Neural cell (in vitro differentiated cells): Measurements from ENCODE around the gene SUGCT. TPM values are rescaled to one million over a fixed set of nuclear protein-coding genes. Genes with fewer than 3 reads are reported as not detected.

ENCODE experiments used
- H2AFZ ChIP-seq: fragments of 200-600, 300-800 bp; sonication (generic), shearing (Covaris generic); 2 replicates; pipeline ENCODE4 v1.6.0; 2014; ENCODE audit warnings: low read depth, mild to moderate bottlenecking, antibody characterized with exemption, low read length, moderate library complexity
- H3F3A ChIP-seq: fragments of 200-600 bp; shearing (Covaris generic); 2 replicates; pipeline ENCODE4 v1.6.1; 2016; ENCODE audit warnings: mild to moderate bottlenecking, moderate library complexity, mixed read lengths, antibody characterized with exemption, low read length; ENCODE audit not compliant: insufficient read depth, poor library complexity, severe bottlenecking
- H3K27ac ChIP-seq: fragments of 200-600, 300-800 bp; sonication (generic), shearing (Covaris generic); 2 replicates; pipeline ENCODE4 v1.5.1; 2014; ENCODE audit warnings: mild to moderate bottlenecking, low read length, moderate library complexity
- H3K27me3 ChIP-seq: fragments of 300-800, 200-600 bp; sonication (generic), shearing (Covaris generic); 2 replicates; pipeline ENCODE4 v1.6.0; 2014; ENCODE audit warnings: mild to moderate bottlenecking, low read depth, low read length, moderate library complexity; ENCODE audit not compliant: insufficient read depth
- H3K36me3 ChIP-seq: fragments of 300-800, 200-600 bp; sonication (generic), shearing (Covaris generic); 2 replicates; pipeline ENCODE4 v1.5.1; 2014; ENCODE audit warnings: mild to moderate bottlenecking, antibody characterized with exemption, low read length, moderate library complexity; ENCODE audit not compliant: insufficient read depth
- H3K4me2 ChIP-seq: fragments of 300-800, 200-600 bp; sonication (generic), shearing (Covaris generic); 2 replicates; pipeline ENCODE4 v1.6.0; 2014; ENCODE audit warnings: mild to moderate bottlenecking, low read length
- H3K4me3 ChIP-seq: fragments of 300-800, 200-600 bp; sonication (generic), shearing (Covaris generic); 2 replicates; pipeline ENCODE4 v1.5.1; 2014; ENCODE audit warnings: mild to moderate bottlenecking, low read length, moderate library complexity
- H3K79me2 ChIP-seq: fragments of 200-600 bp; shearing (Covaris generic); replicated peaks from 2 replicates; pipeline ENCODE4 v1.6.0; 2014; ENCODE audit warnings: mild to moderate bottlenecking, low read length, moderate library complexity; ENCODE audit not compliant: insufficient read depth
- H3K9ac ChIP-seq: fragments of 300-800, 200-600 bp; sonication (generic), shearing (Covaris generic); 2 replicates; pipeline ENCODE4 v1.6.1; 2016; ENCODE audit warnings: mild to moderate bottlenecking, low read length, mixed read lengths
- H3K9me2 ChIP-seq: fragments of 200-600 bp; shearing (Covaris generic); 2 replicates; pipeline ENCODE4 v1.6.1; 2016; ENCODE audit warnings: mild to moderate bottlenecking, low read length, mixed read lengths; ENCODE audit not compliant: insufficient read depth
- H3K9me3 ChIP-seq: fragments of 200-600, 300-800 bp; sonication (generic), shearing (Covaris generic); 2 replicates; pipeline ENCODE4 v1.6.1; 2016; ENCODE audit warnings: mild to moderate bottlenecking, mixed run types, low read length, moderate library complexity, mixed read lengths
- H4K20me1 ChIP-seq: fragments of 200-600 bp; shearing (Covaris generic); 2 replicates; pipeline ENCODE4 v1.6.1; 2016; ENCODE audit warnings: mild to moderate bottlenecking, mixed run types; ENCODE audit not compliant: insufficient read depth
- EP300 ChIP-seq: fragments of 450-650 bp; conservative IDR thresholded peaks from 2 replicates; pipeline ENCODE4 v1.6.1; 2014; ENCODE audit warnings: antibody characterized with exemption, mild to moderate bottlenecking, moderate library complexity; ENCODE audit not compliant: poor library complexity, severe bottlenecking
- EZH2 ChIP-seq: fragments of 200-600, 300-800 bp; shearing (Covaris generic), sonication (generic); IDR thresholded peaks from 2 replicates; pipeline ENCODE4 v1.6.1; 2014; ENCODE audit warnings: antibody characterized with exemption, low read length, borderline replicate concordance, mild to moderate bottlenecking; ENCODE audit not compliant: insufficient read depth, poor library complexity, severe bottlenecking
- MXI1 ChIP-seq: fragments of 450-650 bp; conservative IDR thresholded peaks from 2 replicates; pipeline ENCODE4 v1.6.1; 2014; ENCODE audit warnings: antibody characterized with exemption, mild to moderate bottlenecking; ENCODE audit not compliant: poor library complexity, severe bottlenecking
- POLR2AphosphoS5 ChIP-seq: IDR thresholded peaks from 2 replicates; pipeline ENCODE4 v1.6.1; 2012
- RAD21 ChIP-seq: fragments of 450-650 bp; conservative IDR thresholded peaks from 2 replicates; pipeline ENCODE4 v1.6.1; 2014; ENCODE audit warnings: antibody characterized with exemption, mild to moderate bottlenecking, moderate library complexity
- REST ChIP-seq: IDR thresholded peaks from 2 replicates; pipeline ENCODE4 v1.6.1; 2012; ENCODE audit warnings: borderline replicate concordance
- SMC3 ChIP-seq: fragments of 450-650 bp; conservative IDR thresholded peaks from 2 replicates; pipeline ENCODE4 v1.6.1; 2014; ENCODE audit warnings: antibody characterized with exemption, mild to moderate bottlenecking, moderate library complexity; ENCODE audit not compliant: poor library complexity
- TAF1 ChIP-seq: IDR thresholded peaks from 2 replicates; pipeline ENCODE4 v1.6.1; 2012; ENCODE audit warnings: low read depth
- polyA plus RNA-seq: library from polyadenylated mRNA; depleted of rRNA; stranded (reverse); fragments of >200 nt; gene quantifications from 2 replicates; pipeline ENCODE4 v1.2.3, GENCODE V29; 2014
- TF ChIP-seq, protein P1 (sequence below): fragments of 450-650 bp; IDR thresholded peaks from 2 replicates; pipeline ENCODE4 v1.5.1; 2014; ENCODE audit warnings: antibody characterized with exemption, mild to moderate bottlenecking, moderate library complexity; ENCODE audit not compliant: poor library complexity, severe bottlenecking

The SUGCT gene
- polyA plus RNA-seq, 1 donor from 2014 or later = not detected

DNA sequence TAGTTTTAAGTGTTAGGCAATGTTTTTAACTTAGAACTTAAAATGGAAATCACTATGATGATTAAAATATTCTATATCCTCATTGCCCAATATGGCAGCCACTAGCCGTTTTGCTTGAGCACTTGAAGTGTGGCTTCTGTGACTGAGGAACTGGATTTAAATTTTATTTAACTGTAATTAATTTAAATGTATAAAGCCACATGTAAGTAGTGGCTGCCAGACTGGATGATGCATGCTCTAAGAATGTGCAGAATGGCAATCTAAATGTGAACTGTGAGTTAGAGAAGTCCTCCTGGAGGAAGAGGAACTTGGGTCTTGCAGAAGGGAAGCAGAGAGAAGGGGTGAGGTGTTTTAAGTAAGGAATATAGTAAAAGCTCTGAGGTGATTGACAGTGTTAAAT, 451.4 kb downstream of the SUGCT start:
- H3K4me2 ChIP-seq = no peak overlapping the region
- no peak overlapping the region for H3K4me3 ChIP-seq
- H3K27ac ChIP-seq = no peak overlapping the region

GRCh38 chr7:40587419-40587818, 452.6 kb downstream of the SUGCT start:
- H3K4me2 ChIP-seq = no peak overlapping the region
- no peaks in the 10 kb centered on the region for H3F3A ChIP-seq
- no peaks in the 10 kb centered on the region for H3K9me2 ChIP-seq
- H3K36me3 ChIP-seq = no peaks in the 10 kb centered on the region
- no peak overlapping the region for H3K4me3 ChIP-seq
- no peaks in the 10 kb centered on the region for H4K20me1 ChIP-seq
- H3K9ac ChIP-seq = no peak overlapping the region
- no peaks in the 10 kb centered on the region for H3K27me3 ChIP-seq
- H2AFZ ChIP-seq = no peak overlapping the region
- TF ChIP-seq POLR2AphosphoS5 = no peak
- TF ChIP-seq TAF1 = no peak
- no peak for TF ChIP-seq EP300
- TF ChIP-seq, protein P1, sequence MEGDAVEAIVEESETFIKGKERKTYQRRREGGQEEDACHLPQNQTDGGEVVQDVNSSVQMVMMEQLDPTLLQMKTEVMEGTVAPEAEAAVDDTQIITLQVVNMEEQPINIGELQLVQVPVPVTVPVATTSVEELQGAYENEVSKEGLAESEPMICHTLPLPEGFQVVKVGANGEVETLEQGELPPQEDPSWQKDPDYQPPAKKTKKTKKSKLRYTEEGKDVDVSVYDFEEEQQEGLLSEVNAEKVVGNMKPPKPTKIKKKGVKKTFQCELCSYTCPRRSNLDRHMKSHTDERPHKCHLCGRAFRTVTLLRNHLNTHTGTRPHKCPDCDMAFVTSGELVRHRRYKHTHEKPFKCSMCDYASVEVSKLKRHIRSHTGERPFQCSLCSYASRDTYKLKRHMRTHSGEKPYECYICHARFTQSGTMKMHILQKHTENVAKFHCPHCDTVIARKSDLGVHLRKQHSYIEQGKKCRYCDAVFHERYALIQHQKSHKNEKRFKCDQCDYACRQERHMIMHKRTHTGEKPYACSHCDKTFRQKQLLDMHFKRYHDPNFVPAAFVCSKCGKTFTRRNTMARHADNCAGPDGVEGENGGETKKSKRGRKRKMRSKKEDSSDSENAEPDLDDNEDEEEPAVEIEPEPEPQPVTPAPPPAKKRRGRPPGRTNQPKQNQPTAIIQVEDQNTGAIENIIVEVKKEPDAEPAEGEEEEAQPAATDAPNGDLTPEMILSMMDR = no peak
- TF ChIP-seq REST = no peak
- no peak for TF ChIP-seq MXI1
- TF ChIP-seq SMC3 = no peak
- H3K9me3 ChIP-seq = peaks cover 4% of the 10 kb centered on the region
- H3K27ac ChIP-seq = no peak overlapping the region
- no peaks in the 10 kb centered on the region for H3K79me2 ChIP-seq

More for the DNA sequence above, 451.4 kb downstream of the SUGCT start:
- no peaks in the 10 kb centered on the region for H3K79me2 ChIP-seq
- no peaks in the 10 kb centered on the region for H4K20me1 ChIP-seq
- H3K9me3 ChIP-seq = peaks cover 4% of the 10 kb centered on the region
- H3K36me3 ChIP-seq = no peaks in the 10 kb centered on the region
- H3K27me3 ChIP-seq = no peaks in the 10 kb centered on the region
- TF ChIP-seq, protein P1 = no peak
- TF ChIP-seq RAD21 = no peak
- no peak for TF ChIP-seq TAF1
- no peak for TF ChIP-seq REST
- TF ChIP-seq EZH2 = no peak
- TF ChIP-seq SMC3 = no peak
- TF ChIP-seq MXI1 = no peak
- TF ChIP-seq EP300 = no peak
- TF ChIP-seq POLR2AphosphoS5 = no peak
- H3K9me2 ChIP-seq = no peaks in the 10 kb centered on the region
- no peak overlapping the region for H2AFZ ChIP-seq
- H3F3A ChIP-seq = no peaks in the 10 kb centered on the region
- H3K9ac ChIP-seq = no peak overlapping the region
